GM18526 (cell line): Measurements from ENCODE around the gene CAND2.

Source experiments
- POLR2A ChIP-seq: IDR thresholded peaks from 3 replicates; pipeline ENCODE4 v1.6.1; 2011; ENCODE audit not compliant: insufficient read length; ENCODE audit errors: extremely low read depth

The CAND2 gene

DNA sequence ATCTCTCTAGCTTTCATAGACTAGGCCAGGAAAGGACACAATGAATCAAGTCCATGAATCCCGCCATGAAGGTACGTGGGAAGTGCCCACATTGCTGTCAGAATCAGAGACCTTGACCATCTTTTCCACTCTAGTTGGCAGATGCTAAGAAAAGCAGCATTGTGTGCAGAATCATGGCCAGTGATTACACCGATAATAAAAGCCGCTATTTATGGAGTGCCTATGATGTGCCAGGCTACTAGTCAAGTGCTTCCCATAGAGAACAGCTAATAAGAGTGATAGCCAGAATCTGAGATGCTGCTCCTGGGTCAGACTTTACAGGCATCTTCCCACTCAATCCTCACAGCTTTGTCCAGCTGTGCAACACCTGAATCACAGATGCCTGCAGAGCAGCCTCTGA lies 58.1 kb downstream of the CAND2 start:
- TF ChIP-seq POLR2A: no peak

- TF ChIP-seq POLR2A: no peak
Measured at GRCh38 chr3:12856626-12857025, 60.1 kb downstream of the CAND2 start.

- no peak for TF ChIP-seq POLR2A
Measured at GRCh38 chr3:12859840-12860239, 63.4 kb downstream of the CAND2 start.

DNA sequence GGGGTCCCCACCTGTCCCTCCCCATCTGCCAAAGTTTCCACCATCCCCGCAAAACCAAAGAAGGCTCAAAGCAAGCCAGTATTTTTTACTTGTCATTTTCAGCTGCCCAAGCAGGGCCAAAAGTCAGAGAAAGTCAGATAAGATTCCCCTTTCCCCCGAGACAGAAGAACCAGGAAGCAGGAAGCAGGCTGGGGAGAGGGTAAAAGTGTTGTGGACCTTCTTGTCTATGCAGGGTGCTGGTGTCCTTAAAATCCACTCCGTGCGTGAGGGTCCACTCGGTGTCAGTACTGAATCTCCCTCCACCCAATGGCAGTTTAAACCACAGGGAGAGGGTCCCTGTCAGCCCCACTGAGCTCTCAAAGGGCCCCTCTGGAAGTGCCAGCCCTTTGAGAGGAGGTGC lies 65.1 kb downstream of the CAND2 start:
- TF ChIP-seq POLR2A: no peak

DNA sequence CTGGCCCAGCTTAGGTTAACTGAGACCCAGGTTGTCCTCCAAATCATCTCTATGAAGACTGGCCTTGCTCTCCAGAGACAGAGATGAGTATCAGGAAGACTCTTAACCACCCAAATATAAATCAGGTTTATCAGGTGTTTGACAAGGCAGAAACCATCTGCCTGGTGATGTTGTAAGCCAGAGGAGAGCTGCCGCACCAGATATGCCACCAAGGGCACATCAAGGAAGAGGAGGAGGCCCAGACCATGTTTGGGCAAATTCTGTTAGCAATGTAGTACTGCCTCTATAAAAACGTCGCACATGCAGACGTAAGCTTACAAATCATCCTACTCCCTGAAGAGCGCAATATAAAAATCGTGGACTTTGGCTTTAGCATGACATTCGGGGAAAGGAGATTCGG lies 65.9 kb downstream of the CAND2 start:
- no peak for TF ChIP-seq POLR2A

GRCh38 chr3:12865271-12865670 lies 68.8 kb downstream of the CAND2 start:
- no peak for TF ChIP-seq POLR2A

GRCh38 chr3:12866836-12867235 lies 70.4 kb downstream of the CAND2 start:
- no peak for TF ChIP-seq POLR2A

DNA sequence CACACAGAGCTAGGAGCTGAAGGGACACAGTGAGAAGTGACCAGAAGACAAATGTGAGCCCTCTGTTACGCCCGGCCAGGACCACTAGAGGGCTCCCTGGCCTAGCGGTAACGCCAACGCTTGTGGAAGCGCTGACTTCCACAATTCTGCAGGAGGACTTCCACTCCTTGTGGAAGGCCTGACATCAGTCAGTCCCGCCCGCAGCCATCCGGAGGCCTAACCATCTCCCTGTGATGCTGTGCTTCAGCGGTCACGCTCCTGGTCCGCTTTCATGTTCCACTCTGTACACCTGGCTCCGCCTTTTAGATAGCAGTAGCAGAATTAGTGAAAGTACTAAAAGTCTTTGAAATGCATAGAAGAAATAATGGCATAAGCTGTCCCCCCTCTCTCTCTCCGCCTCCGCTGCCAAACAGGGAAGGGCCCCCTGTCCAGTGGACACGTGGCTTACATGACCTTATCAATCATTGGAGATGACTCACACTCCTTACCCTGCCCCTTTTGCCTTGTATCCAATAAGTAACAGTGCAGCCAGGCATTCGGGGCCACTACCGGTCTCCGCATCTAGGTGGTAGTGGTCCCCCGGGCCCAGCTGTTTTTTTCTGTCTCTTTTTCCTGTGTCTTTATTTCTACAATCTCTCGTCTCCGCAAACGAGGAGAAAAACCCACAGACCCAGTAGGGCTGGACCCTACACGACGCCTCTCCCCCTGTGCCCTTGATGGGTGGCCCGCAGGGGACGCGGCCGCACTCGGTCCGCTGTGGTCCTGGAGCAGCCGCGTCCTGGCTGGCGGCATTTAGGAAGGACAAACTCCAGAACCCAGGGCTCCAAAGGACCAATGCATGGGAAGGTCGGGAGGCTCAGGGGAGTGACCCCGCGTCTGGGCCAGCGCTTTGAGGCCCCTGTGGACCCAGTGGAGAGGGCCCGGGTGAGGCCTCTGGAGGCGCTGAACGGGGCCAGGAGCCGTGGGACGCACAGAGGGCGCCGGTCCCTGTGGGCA lies 71.9 kb downstream of the CAND2 start:
- TF ChIP-seq POLR2A: no peak

DNA sequence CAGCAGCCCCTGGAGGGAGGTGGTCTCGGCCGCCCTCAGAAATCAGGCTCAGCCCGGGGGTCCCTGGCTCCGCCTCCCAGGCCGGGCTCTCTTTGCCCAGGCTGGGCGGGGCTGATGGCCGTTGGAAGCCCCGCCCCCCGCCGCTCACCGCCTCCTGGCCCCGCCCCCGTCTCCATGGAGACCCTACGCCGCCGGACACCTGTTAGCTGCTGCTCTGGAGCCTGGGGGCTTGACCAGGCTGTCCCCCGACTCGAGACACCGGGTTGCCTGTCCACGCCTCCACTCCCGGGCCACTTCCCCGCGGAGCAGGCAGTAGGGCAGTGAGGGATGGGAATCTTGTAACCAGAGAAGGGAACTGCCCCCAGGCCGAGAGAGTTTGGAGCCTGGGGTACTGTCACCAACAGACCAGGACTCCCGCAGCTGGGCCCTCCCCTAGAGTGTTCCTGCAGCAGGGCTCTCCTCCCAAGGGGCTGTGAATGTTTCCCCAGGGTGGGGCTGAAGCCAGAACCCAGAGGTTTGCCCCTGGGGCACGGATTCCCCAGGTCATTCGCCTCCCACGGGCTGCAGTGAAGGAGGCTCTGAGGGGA lies 72.6 kb downstream of the CAND2 start:
- no peak for TF ChIP-seq POLR2A

DNA sequence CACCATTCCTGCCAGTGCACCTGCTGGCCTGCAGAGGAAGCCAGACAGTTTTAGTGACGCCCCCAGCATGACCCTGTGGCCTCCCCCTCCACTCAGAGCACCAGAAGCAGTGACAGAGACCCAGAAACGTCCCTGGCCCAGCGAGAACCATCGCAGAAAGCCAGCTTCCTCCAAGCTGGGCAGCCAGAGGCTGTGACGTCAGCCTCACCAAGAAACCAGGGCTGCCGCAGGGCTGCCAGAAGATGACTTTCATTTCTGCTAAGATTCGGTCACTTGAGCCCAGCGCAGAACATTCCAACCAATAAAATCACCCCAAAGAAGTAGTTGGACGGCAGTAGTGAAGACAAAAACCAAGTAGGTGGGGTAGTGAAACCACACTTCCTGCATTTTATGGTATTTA lies 74.5 kb downstream of the CAND2 start:
- no peak for TF ChIP-seq POLR2A

DNA sequence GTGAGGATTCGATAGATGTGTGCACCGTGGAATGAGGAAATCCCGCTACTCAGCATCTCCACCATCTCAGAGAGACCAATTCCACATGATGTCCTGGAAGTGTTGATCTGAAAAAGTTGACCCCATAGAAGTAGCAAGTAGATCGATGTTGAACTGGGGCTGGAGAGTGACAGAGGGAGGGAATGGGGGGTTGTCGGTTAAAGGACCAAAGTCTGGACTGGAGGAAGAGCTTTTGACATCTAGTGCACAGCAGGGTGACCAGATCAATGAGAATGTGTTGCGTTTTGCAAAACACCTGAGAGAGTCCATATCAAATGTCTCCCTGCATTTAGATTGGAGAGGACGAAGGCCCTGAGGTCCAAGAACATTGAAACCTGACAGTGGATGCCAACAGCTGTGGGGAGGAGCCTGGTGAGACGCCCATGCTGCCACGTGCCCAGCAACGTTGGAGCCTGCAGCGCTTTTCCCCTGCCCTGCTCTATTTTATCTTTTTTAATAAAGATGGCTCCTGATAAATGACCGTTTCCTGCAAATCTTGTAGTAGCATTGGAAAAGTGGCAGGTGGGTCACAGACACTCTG lies 75.0 kb downstream of the CAND2 start:
- no peak for TF ChIP-seq POLR2A

GRCh38 chr3:12875857-12876836 lies 79.7 kb downstream of the CAND2 start:
- no peak for TF ChIP-seq POLR2A

DNA sequence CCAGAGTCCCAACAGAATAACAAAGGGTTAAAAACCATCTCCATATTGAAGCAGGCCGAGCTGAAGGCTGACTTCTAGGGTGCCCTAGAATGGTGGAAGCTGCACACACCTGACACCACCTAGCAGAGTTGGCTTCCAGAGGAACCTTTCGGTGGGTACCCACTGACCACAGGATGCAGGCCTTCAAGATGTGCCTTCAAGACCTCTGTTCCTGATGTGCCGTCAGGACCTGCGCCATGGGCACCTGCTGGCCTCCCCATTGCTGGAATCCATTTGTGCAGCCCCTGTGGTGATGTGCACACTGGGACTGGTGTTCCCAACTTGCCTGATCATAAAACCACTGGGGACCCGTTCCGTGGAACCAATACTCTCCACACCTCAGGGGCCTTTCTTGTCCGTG lies 80.6 kb downstream of the CAND2 start:
- TF ChIP-seq POLR2A: no peak

DNA sequence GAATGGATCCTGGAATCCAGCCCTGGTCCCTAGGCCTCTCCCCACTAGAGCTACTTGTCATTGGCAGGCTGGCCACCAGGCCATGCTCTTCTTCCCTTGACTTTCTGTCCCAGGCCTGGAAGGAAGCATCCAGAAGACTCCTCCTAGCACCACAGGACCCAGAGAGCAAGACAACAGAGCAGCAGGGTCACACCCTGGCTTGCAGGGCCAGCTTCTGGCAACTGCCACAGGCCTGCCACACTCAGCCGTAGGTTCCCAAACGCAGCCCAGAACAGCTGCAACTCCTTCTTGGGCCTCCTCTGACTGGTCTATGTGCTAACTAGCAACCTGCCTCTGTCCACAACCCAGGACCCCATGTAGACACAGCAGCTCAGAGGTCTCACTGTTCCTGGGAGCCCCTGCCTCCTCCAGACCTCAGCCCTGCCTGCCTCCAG lies 81.7 kb downstream of the CAND2 start:
- no peak for TF ChIP-seq POLR2A
